ENCODE results near the gene SPRY2. TPM values are rescaled to one million over a fixed set of nuclear protein-coding genes. Genes with fewer than 3 reads are reported as not detected.
"Not testable (repeated sequence)": the region's sequence is repeated elsewhere in the genome, so short reads cannot be mapped to it uniquely, and the experiment has no call there.

SPRY2 gene
- total and polyA plus RNA-seq, 4 experiments from 2014 or later, result 0.38 to 0.42 TPM; not detected in 2

DNA sequence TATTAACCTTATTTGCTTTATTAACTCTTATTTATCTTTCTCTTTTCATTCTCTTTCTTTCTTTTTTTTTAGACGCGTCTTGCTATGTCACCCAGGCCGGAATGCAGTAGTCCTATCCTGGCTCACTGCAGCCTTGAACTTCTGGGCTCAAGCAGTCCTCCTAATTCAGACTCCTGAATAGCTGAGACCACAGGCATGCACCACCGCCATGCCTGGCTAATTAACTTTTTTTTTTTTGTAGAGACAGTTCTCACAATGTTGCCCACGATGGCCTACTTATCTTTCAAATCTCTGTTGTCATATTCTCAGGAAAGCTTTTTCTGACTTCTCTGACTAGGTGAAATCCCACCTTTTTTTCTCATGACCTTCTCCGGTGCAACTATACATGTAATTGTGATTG lies 7.8 kb upstream of the SPRY2 start:
- H3K9me3 Mint-ChIP-seq, result peaks cover 0 to 6% (median 1%) of the 10 kb centered on the region in 8 donors
- ChIA-PET POLR2A (ENCODE audit: partially characterized antibody) (interaction anchor here (0.9 kb wide), 1 partner anchor 13 kb away, joined by 3 read pairs; no protein-coding TSS in a partner anchor), CTCF (ENCODE audit: partially characterized antibody) (interaction anchor here (0.7 kb wide), 2 partner anchors 72 to 227 kb away, joined by 3 to 4 read pairs; no protein-coding TSS in a partner anchor)
- peaks cover 8 to 19% of the 10 kb centered on the region in 2 donors for H3K27me3 Mint-ChIP-seq
- no peaks in the 10 kb centered on the region for H3K4me1 ChIP-seq (ENCODE audit: insufficient read depth, low read length)
- no peaks in the 10 kb centered on the region for H3K36me3 Mint-ChIP-seq
- H3K27ac ChIP-seq (ENCODE audit: low read depth, low read length), result no peak overlapping the region
- H3K4me3 ChIP-seq (ENCODE audit: low read length in 2 of 2), result no peak overlapping the region
- no peaks in the 10 kb centered on the region for H3K36me3 ChIP-seq (ENCODE audit: insufficient read depth, low read length)
- H3K4me1 Mint-ChIP-seq, result peaks cover 0 to 4% (median 0%) of the 10 kb centered on the region in 4 donors
- H3K4me3 Mint-ChIP-seq, result no peak overlapping the region
- no peak for DNase-seq
- no peaks in the 10 kb centered on the region for H3K27me3 ChIP-seq (ENCODE audit: insufficient read depth, low read length)
- no peaks in the 10 kb centered on the region for H3K9me3 ChIP-seq (ENCODE audit: control insufficient read depth in 1 of 2, low read length in 2 of 2)
- intact Hi-C loops (cut with micrococcal nuclease), result no loop called here
- H3K27ac Mint-ChIP-seq, result no peak overlapping the region

- Mint-ChIP-seq H3K9me3 (peaks cover 0 to 6% (median 1%) of the 10 kb centered on the region in 8 donors), H3K4me3 (no peak overlapping the region), H3K4me1 (peaks cover 0 to 8% (median 3%) of the 10 kb centered on the region in 4 donors), H3K36me3 (no peaks in the 10 kb centered on the region), H3K27me3 (peaks cover 10 to 19% of the 10 kb centered on the region in 2 donors), H3K27ac (no peak overlapping the region)
- no peak overlapping the region for H3K27ac ChIP-seq (ENCODE audit: low read depth, low read length)
- no peaks in the 10 kb centered on the region for H3K27me3 ChIP-seq (ENCODE audit: insufficient read depth, low read length)
- intact Hi-C loops (cut with micrococcal nuclease), result no loop called here
- peaks cover 3% of the 10 kb centered on the region for H3K4me1 ChIP-seq (ENCODE audit: insufficient read depth, low read length)
- H3K36me3 ChIP-seq (ENCODE audit: insufficient read depth, low read length), result no peaks in the 10 kb centered on the region
- ChIA-PET POLR2A (ENCODE audit: partially characterized antibody) (interaction anchor here (0.9 kb wide), 1 partner anchor 13 kb away, joined by 3 read pairs; no protein-coding TSS in a partner anchor), CTCF (ENCODE audit: partially characterized antibody) (interaction anchor here (0.7 kb wide), 1 partner anchor 227 kb away, joined by 3 read pairs; no protein-coding TSS in a partner anchor)
- DNase-seq, result no peak
- no peak overlapping the region for H3K4me3 ChIP-seq (ENCODE audit: low read length in 2 of 2)
- H3K9me3 ChIP-seq (ENCODE audit: control insufficient read depth in 1 of 2, low read length in 2 of 2), result no peaks in the 10 kb centered on the region
Measured at GRCh38 chr13:80348314-80348713, 7.4 kb upstream of the SPRY2 start.

- no peak for DNase-seq
- Histone ChIP-seq H3K27ac (ENCODE audit: low read depth, low read length) (no peak overlapping the region), H3K4me1 (ENCODE audit: insufficient read depth, low read length) (peaks cover 14% of the 10 kb centered on the region), H3K4me3 (ENCODE audit: low read length in 2 of 2) (no peak overlapping the region), H3K9me3 (ENCODE audit: control insufficient read depth in 1 of 2, low read length in 2 of 2) (no peaks in the 10 kb centered on the region), H3K27me3 (ENCODE audit: insufficient read depth, low read length) (no peaks in the 10 kb centered on the region), H3K36me3 (ENCODE audit: insufficient read depth, low read length) (no peaks in the 10 kb centered on the region)
- CTCF ChIA-PET (ENCODE audit: partially characterized antibody), result interaction anchor here (0.7 kb wide), 1 partner anchor 20 kb away, joined by 4 read pairs; no protein-coding TSS in a partner anchor
- H3K27me3 Mint-ChIP-seq, result peaks cover 15 to 17% of the 10 kb centered on the region in 2 donors
- no peaks in the 10 kb centered on the region for H3K36me3 Mint-ChIP-seq
- H3K4me3 Mint-ChIP-seq, result no peak overlapping the region
- peaks cover 0 to 6% (median under 1%) of the 10 kb centered on the region in 8 donors for H3K9me3 Mint-ChIP-seq
- no peak overlapping the region for H3K27ac Mint-ChIP-seq
- intact Hi-C loops (cut with micrococcal nuclease), result no loop called here
- POLR2A ChIA-PET (ENCODE audit: partially characterized antibody), result no interaction called here
- peaks cover 6 to 25% (median 16%) of the 10 kb centered on the region in 4 donors for H3K4me1 Mint-ChIP-seq
Measured at GRCh38 chr13:80345771-80346510, 5.0 kb upstream of the SPRY2 start.

DNA sequence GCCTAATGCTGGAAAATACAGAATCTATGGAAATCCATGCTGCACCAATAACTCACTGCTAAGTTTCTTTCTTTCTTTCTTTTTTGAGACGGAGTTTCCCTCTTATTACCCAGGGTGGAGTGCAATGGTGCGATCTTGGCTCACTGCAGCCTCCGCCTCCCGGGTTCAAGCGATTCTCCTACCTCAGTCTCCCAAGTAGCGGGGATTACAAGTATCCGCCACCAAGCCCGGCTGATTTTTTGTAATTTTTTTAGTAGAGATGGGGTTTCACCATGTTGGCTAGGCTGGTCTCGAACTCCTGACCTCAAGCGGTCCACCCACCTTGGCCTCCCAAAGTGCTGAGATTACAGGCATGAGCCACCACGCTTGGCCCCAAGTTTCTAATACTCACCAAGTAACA lies 3.1 kb upstream of the SPRY2 start:
- Histone ChIP-seq H3K27me3 (ENCODE audit: insufficient read depth, low read length) (peaks cover 15% of the 10 kb centered on the region), H3K4me1 (ENCODE audit: insufficient read depth, low read length) (peaks cover 31% of the 10 kb centered on the region)
- H3K9me3 Mint-ChIP-seq; H3K9me3 ChIP-seq (ENCODE audit: control insufficient read depth in 1 of 2, low read length in 2 of 2); H3K27ac Mint-ChIP-seq; DNase-seq; H3K27ac ChIP-seq (ENCODE audit: low read depth, low read length); POLR2A ChIA-PET (ENCODE audit: partially characterized antibody); H3K36me3 ChIP-seq (ENCODE audit: insufficient read depth, low read length); H3K36me3 Mint-ChIP-seq; H3K4me3 ChIP-seq (ENCODE audit: low read length in 2 of 2): not testable (repeated sequence)
- H3K4me3 Mint-ChIP-seq, result peak overlapping the region in 2 of 8 donors; percentile 7 to 15
- CTCF ChIA-PET (ENCODE audit: partially characterized antibody), result interaction anchor here (1.3 to 1.6 kb wide), 2 partner anchors 16 to 31 kb away, joined by 3 to 6 read pairs; no protein-coding TSS in a partner anchor
- H3K27me3 Mint-ChIP-seq, result peaks cover 20% of the 10 kb centered on the region in 2 donors
- intact Hi-C loops (cut with micrococcal nuclease), result loop anchor here (5.0 kb wide), 1 partner anchor 937 kb away; the partner anchor contains the start of gene RBM26
- H3K4me1 Mint-ChIP-seq, result peaks cover 9 to 28% (median 19%) of the 10 kb centered on the region in 4 donors

DNA sequence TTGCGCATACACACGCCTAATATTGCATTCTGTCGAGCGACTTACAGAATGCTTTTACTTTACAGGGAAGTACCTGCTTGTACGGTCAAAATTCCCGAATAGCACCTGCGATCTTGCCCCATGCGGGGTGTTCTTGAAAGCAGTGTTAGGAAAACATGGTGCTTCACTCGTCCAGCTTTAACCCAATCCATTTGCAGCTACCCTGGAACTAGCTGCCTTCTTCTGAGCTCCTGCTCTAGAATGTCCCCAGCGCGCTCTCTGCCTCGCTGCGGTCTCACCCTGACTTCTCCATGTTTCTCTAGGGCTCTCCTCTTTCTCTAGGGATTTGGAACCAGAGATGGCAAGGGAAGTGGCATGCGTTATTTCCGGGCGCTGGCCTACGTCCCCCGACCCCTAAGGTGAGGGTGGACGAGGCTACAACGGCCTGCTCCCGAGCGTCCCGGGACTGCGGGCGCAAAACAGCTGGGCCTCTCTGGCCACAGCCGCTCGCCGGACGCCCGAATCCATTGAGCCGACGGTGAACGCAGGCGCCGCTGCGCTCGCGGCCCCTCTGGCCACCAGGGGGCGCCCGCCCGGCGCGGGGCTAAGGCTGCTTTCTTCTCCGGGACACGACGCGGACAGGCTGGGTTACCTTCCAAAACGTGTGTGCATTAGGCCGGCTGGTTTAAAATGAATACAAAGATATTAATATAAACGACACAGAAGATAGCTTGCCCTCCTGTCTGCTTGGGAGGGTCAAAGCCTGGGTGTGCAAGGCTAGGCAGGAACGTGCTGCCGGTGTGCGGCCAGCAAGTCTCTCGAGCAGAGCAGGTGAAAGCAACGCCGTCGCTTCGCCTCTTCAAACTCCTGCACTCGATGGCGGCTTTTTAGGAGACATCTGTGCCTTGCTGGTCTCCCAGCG lies 1.8 kb upstream of the SPRY2 start:
- H3K4me3 Mint-ChIP-seq, result peak overlapping the region; percentile 55 to 85 (median 78)
- no peaks in the 10 kb centered on the region for H3K36me3 Mint-ChIP-seq
- Histone ChIP-seq H3K9me3 (ENCODE audit: control insufficient read depth in 1 of 2, low read length in 2 of 2) (no peaks in the 10 kb centered on the region), H3K36me3 (ENCODE audit: insufficient read depth, low read length) (no peaks in the 10 kb centered on the region), H3K27me3 (ENCODE audit: insufficient read depth, low read length) (peaks cover 21% of the 10 kb centered on the region), H3K4me3 (ENCODE audit: low read length in 2 of 2) (peak overlapping the region in 1 of 2 donors; percentile 6), H3K27ac (ENCODE audit: low read depth, low read length) (no peak overlapping the region), H3K4me1 (ENCODE audit: insufficient read depth, low read length) (peaks cover 38% of the 10 kb centered on the region)
- peaks cover 20% of the 10 kb centered on the region in 2 donors for H3K27me3 Mint-ChIP-seq
- ChIA-PET POLR2A (ENCODE audit: partially characterized antibody) (no interaction called here), CTCF (ENCODE audit: partially characterized antibody) (interaction anchor here (0.6 to 2.1 kb wide), 19 partner anchors 10 to 66 kb away, joined by 3 to 24 read pairs (median 3); no protein-coding TSS in a partner anchor)
- intact Hi-C loops (cut with micrococcal nuclease), result loop anchor here (5.0 kb wide), 1 partner anchor 935 kb away; the partner anchor contains the start of gene RBM26
- DNase-seq, result peak in 4 of 5 donors; percentile 51 to 61 (median 55)
- H3K4me1 Mint-ChIP-seq, result peaks cover 9 to 28% (median 19%) of the 10 kb centered on the region in 4 donors
- H3K9me3 Mint-ChIP-seq, result peaks cover 0 to 6% (median 0%) of the 10 kb centered on the region in 8 donors
- no peak overlapping the region for H3K27ac Mint-ChIP-seq

DNA sequence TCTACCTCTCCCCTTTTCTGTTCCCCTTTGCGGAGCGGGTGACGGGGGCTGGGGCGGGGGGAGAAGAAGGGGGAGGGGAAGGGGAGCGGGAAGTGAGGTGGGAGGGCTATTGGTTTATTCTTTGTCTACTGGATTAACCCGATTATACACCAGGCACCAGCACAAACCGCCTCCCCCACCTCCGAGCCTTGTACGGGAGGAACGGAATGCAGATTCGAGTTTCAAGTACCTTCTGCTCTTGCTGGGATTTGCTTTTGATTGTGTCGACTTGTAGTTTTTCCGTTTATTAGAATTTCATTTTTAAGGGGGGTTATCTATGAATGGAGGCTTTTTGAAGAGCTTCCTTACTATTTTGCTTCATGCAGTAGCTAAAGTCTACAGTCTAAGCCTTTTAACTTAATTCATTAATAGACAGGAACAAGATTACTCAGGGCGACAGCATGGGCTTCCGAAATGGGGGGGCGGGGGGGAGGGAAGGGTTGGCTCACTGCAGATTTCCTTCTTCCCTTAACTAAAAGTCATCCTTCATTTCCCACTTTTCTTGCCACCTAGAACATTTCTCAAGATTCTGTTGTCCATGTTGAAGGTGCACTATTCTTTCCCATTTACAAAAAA lies 937 bp upstream of the SPRY2 start:
- Mint-ChIP-seq H3K27me3 (peaks cover 20 to 22% of the 10 kb centered on the region in 2 donors), H3K27ac (peak overlapping the region in 1 of 7 donors; percentile 25), H3K4me1 (peaks cover 9 to 28% (median 19%) of the 10 kb centered on the region in 4 donors), H3K9me3 (peaks cover 0 to 6% (median 0%) of the 10 kb centered on the region in 8 donors), H3K36me3 (no peaks in the 10 kb centered on the region), H3K4me3 (peak overlapping the region; percentile 55 to 85 (median 78))
- Histone ChIP-seq H3K36me3 (ENCODE audit: insufficient read depth, low read length) (no peaks in the 10 kb centered on the region), H3K4me1 (ENCODE audit: insufficient read depth, low read length) (peaks cover 38% of the 10 kb centered on the region), H3K27me3 (ENCODE audit: insufficient read depth, low read length) (peaks cover 24% of the 10 kb centered on the region), H3K9me3 (ENCODE audit: control insufficient read depth in 1 of 2, low read length in 2 of 2) (no peaks in the 10 kb centered on the region), H3K4me3 (ENCODE audit: low read length in 2 of 2) (no peak overlapping the region), H3K27ac (ENCODE audit: low read depth, low read length) (no peak overlapping the region)
- POLR2A ChIA-PET (ENCODE audit: partially characterized antibody), result no interaction called here
- intact Hi-C loops (cut with micrococcal nuclease), result loop anchor here (5.0 kb wide), 1 partner anchor 935 kb away; the partner anchor contains the start of gene RBM26
- CTCF ChIA-PET (ENCODE audit: partially characterized antibody), result interaction anchor here (0.6 to 2.1 kb wide), 8 partner anchors 9 to 57 kb away, joined by 3 to 24 read pairs (median 4); no protein-coding TSS in a partner anchor
- no peak for DNase-seq
